Sigmoid colon (tissue), 7 donors: ENCODE data around the gene ZC3H10. TPM values are rescaled to one million over a fixed set of nuclear protein-coding genes. Genes with fewer than 3 reads are reported as not detected.

ENCODE experiments used
- DNase-seq: peaks from one replicate; pipeline ENCODE4 v3.0.0-alpha.2; 2019
- H3K27ac ChIP-seq, 4 donors: fragments of 200-600 bp; sonication (generic); one replicate each; pipeline ENCODE4 v1.5.1; 2016 to 2019; ENCODE audit warnings: mild to moderate bottlenecking in 1 of 4
- H3K27me3 ChIP-seq, 3 donors: fragments of 200-600 bp; sonication (generic); one replicate each; pipeline ENCODE4 v1.5.1; 2019; ENCODE audit warnings: mild to moderate bottlenecking in 1 of 3
- H3K36me3 ChIP-seq, 4 donors: fragments of 200-600 bp; sonication (generic); one replicate each; pipeline ENCODE4 v1.5.1; 2016 to 2019
- H3K4me1 ChIP-seq, 4 donors: fragments of 200-600 bp; sonication (generic); one replicate each; pipeline ENCODE4 v1.5.1; 2017 to 2019
- H3K4me3 ChIP-seq, 4 donors: fragments of 200-600 bp; sonication (generic); one replicate each; pipeline ENCODE4 v1.5.1; 2017 to 2019; ENCODE audit warnings: mild to moderate bottlenecking in 2 of 4, moderate library complexity in 1 of 4
- H3K9me3 ChIP-seq, 4 donors: fragments of 200-600 bp in 3 of 4; sonication (generic) in 3 of 4; one replicate each; pipeline versions ENCODE4 v1.5.1 to v1.6.1; 2013 to 2019
- CTCF ChIP-seq, 4 experiments: fragments of 450-650 bp in 3 of 4; fragments of 200-600 bp in 1 of 4; IDR thresholded peaks; one replicate each; pipeline ENCODE4 v1.5.1; 2016 to 2019; ENCODE audit warnings: antibody characterized with exemption in 4 of 4, mild to moderate bottlenecking in 3 of 4, moderate library complexity in 2 of 4
- EP300 ChIP-seq, 4 donors: sonication (generic); formaldehyde crosslinking; IDR thresholded peaks; one replicate each; pipeline ENCODE4 v1.6.1; 2017; ENCODE audit warnings: antibody characterized with exemption in 4 of 4
- POLR2A ChIP-seq, 2 donors: fragments of 450-650 bp; IDR thresholded peaks; one replicate each; pipeline ENCODE4 v1.6.1; 2016; ENCODE audit warnings: antibody characterized with exemption in 2 of 2, mild to moderate bottlenecking in 2 of 2, moderate library complexity in 2 of 2
- POLR2AphosphoS5 ChIP-seq, 4 donors: sonication (generic); formaldehyde crosslinking; IDR thresholded peaks; one replicate each; pipeline ENCODE4 v1.6.1; 2017; ENCODE audit warnings: antibody characterized with exemption in 4 of 4
- WGBS, 2 donors: extraction: QIAGEN DNeasy Blood & Tissue Kit; methylation state at CpG; one replicate each; pipeline ENCODE4 v1.1.7; 2013; 5-methylcytosine and 5-hydroxymethylcytosine counted together
- intact Hi-C: fragments of 100-400 bp; cut with DNase I; formaldehyde crosslinking; loops from one replicate; pipeline ENCODE4 v1.15.1; 2023
- polyA plus RNA-seq, 3 donors: library from polyadenylated mRNA; stranded (reverse); fragments of 200-250 nt; gene quantifications; one replicate each; pipeline ENCODE4 v1.2.3, GENCODE V29; 2013
- total RNA-seq, 4 donors: library from RNA; depleted of rRNA; stranded (reverse); fragments of >200 nt; gene quantifications; one replicate each; pipeline ENCODE4 v1.1.0, GENCODE V29; 2016
- donor health status: healthy with polysubstance abuse.
- donor health status: Bipolar disorder and iron deficiency.
- donor health status: healthy.

ZC3H10 gene
- total and polyA plus RNA-seq, 7 donors: 1.2 to 6.9 (median 3.9) TPM

GRCh38 chr12:56162468-56163290, 44.6 kb downstream of the ZC3H10 start:
- Histone ChIP-seq H3K27ac (peak overlapping the region; percentile 93 to 99 (median 94)), H3K36me3 (peaks cover 35 to 82% (median 57%) of the 10 kb centered on the region in 4 donors), H3K4me1 (peaks cover 0 to 45% (median 37%) of the 10 kb centered on the region in 4 donors), H3K27me3 (no peaks in the 10 kb centered on the region), H3K4me3 (peak overlapping the region in 3 of 4 donors; percentile 61 to 90 (median 66)), H3K9me3 (no peaks in the 10 kb centered on the region)
- intact Hi-C loops: no loop called here
- TF ChIP-seq EP300 (IDR thresholded peaks at IDR 0.05) (no peak), POLR2AphosphoS5 (IDR thresholded peaks at IDR 0.05) (peak in 2 of 4 donors; percentile 50 to 74)
- 61 to 73% methylated on average over 11 of the region's 11 CpGs for WGBS, 2 donors
- no peak for DNase-seq

- DNase-seq: no peak
- 77 to 81% methylated on average over 11 of the region's 11 CpGs for WGBS, 2 donors
- intact Hi-C loops: no loop called here
Observed at GRCh38 chr12:56163533-56164344, 45.7 kb downstream of the ZC3H10 start.

GRCh38 chr12:56164345-56164729, 46.3 kb downstream of the ZC3H10 start:
- Histone ChIP-seq H3K4me3 (no peak overlapping the region), H3K36me3 (peaks cover 43 to 98% (median 68%) of the 10 kb centered on the region in 4 donors), H3K27me3 (no peaks in the 10 kb centered on the region), H3K27ac (peak overlapping the region; percentile 32 to 99 (median 93)), H3K4me1 (peaks cover 0 to 45% (median 37%) of the 10 kb centered on the region in 4 donors), H3K9me3 (no peaks in the 10 kb centered on the region)
- 91 to 94% methylated on average over 17 of the region's 17 CpGs for WGBS, 2 donors
- TF ChIP-seq POLR2AphosphoS5 (IDR thresholded peaks at IDR 0.05): peak in 2 of 4 donors; percentile 52 to 59
- TF ChIP-seq EP300 (IDR thresholded peaks at IDR 0.05): no peak
- intact Hi-C loops: no loop called here
- DNase-seq: no peak

More at GRCh38 chr12:56163533-56164344, 45.7 kb downstream of the ZC3H10 start:
- H3K4me1 ChIP-seq: peaks cover 0 to 45% (median 37%) of the 10 kb centered on the region in 4 donors
- H3K27me3 ChIP-seq: no peaks in the 10 kb centered on the region
- TF ChIP-seq CTCF (IDR thresholded peaks at IDR 0.05) (no peak), POLR2A (IDR thresholded peaks at IDR 0.05) (no peak), POLR2AphosphoS5 (IDR thresholded peaks at IDR 0.05) (peak in 1 of 4 donors; percentile 46)
- H3K36me3 ChIP-seq: peaks cover 43 to 92% (median 62%) of the 10 kb centered on the region in 4 donors
- peak overlapping the region; percentile 93 to 99 (median 94) for H3K27ac ChIP-seq
- no peaks in the 10 kb centered on the region for H3K9me3 ChIP-seq
- H3K4me3 ChIP-seq: no peak overlapping the region

- DNase-seq: no peak
- intact Hi-C loops: no loop called here
- H3K27me3 ChIP-seq: no peaks in the 10 kb centered on the region
- H3K4me3 ChIP-seq: no peak overlapping the region
- H3K27ac ChIP-seq: peak overlapping the region; percentile 7 to 99 (median 47)
- H3K9me3 ChIP-seq: no peaks in the 10 kb centered on the region
- TF ChIP-seq EP300 (IDR thresholded peaks at IDR 0.05): no peak
- TF ChIP-seq POLR2A (IDR thresholded peaks at IDR 0.05): no peak
- TF ChIP-seq CTCF (IDR thresholded peaks at IDR 0.05): no peak
- TF ChIP-seq POLR2AphosphoS5 (IDR thresholded peaks at IDR 0.05): no peak
- peaks cover 43 to 98% (median 67%) of the 10 kb centered on the region in 4 donors for H3K36me3 ChIP-seq
- WGBS, 2 donors: 80 to 83% methylated on average over 4 of the region's 4 CpGs
- H3K4me1 ChIP-seq: peaks cover 0 to 36% (median 28%) of the 10 kb centered on the region in 4 donors
Observed at GRCh38 chr12:56165369-56165768, 47.3 kb downstream of the ZC3H10 start.

- WGBS, 2 donors: 90 to 93% methylated on average over 11 of the region's 11 CpGs
- peaks cover 0 to 4% (median 2%) of the 10 kb centered on the region in 4 donors for H3K4me1 ChIP-seq
- H3K27ac ChIP-seq: no peak overlapping the region
- no peaks in the 10 kb centered on the region for H3K9me3 ChIP-seq
- H3K36me3 ChIP-seq: peaks cover 50 to 100% (median 80%) of the 10 kb centered on the region in 4 donors
- no peak for DNase-seq
- TF ChIP-seq POLR2AphosphoS5 (IDR thresholded peaks at IDR 0.05) (no peak), CTCF (IDR thresholded peaks at IDR 0.05) (no peak), EP300 (IDR thresholded peaks at IDR 0.05) (no peak), POLR2A (IDR thresholded peaks at IDR 0.05) (no peak)
- intact Hi-C loops: no loop called here
- H3K4me3 ChIP-seq: no peak overlapping the region
- H3K27me3 ChIP-seq: no peaks in the 10 kb centered on the region
Observed at GRCh38 chr12:56169229-56169759, 51.2 kb downstream of the ZC3H10 start.
